GM19351 (cell line): ENCODE results near the gene MPPED2.

Experiments used
- ATAC-seq: cut with Tn5 transposase; IDR thresholded peaks from one replicate; pipeline ENCODE4 v1.9.1; 2021; ENCODE audit warnings: mild to moderate bottlenecking, moderate library complexity; ENCODE audit not compliant: unreplicated experiment

Gene MPPED2

DNA sequence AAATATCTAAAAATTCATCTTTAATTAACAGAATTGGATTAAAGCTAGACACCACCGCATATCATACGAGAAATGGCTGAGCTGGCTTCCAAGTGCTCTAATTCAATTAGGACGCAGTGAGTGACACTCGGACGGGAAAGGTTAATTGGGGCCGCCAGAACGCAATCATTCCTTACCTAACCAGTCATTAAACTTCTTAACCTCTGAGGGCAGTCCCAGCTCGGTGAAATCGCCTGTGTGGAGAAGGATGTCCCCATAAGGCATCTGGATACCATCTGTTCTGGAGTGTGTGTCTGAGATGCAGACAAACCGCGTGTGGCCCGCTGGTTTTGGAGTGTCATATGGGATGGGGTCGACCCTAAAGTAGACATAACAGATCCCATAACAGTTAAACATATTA is 50.3 kb downstream of the MPPED2 start:
- no peak for ATAC-seq

GRCh38 chr11:30533445-30533947 is 52.7 kb downstream of the MPPED2 start:
- no peak for ATAC-seq

- ATAC-seq: no peak
Measured at GRCh38 chr11:30527566-30527965, 58.6 kb downstream of the MPPED2 start.

DNA sequence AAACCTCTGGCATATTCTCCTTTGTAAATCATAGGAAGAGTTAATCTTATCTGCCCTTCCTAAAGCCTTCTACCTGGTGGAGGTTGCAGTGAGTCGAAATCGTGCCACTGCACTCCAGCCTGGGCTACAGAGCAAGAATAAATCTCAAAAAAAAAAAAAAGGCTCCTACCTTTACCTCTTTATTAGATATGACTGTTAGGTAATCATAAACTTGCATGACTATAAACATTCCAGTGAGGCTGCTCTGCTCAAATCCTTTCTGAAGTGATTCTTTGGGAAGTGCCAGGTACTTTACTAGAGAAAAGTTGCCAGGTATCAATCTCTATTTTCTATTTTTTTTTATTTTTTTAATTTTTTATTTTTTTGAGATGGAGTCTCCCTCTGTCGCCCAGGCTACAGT is 59.6 kb downstream of the MPPED2 start:
- no peak for ATAC-seq

GRCh38 chr11:30522536-30523243 is 63.5 kb downstream of the MPPED2 start:
- ATAC-seq: no peak

- no peak for ATAC-seq
Measured at GRCh38 chr11:30521297-30522071, 64.7 kb downstream of the MPPED2 start.

- ATAC-seq: no peak
Measured at GRCh38 chr11:30513087-30513486, 73.1 kb downstream of the MPPED2 start.

DNA sequence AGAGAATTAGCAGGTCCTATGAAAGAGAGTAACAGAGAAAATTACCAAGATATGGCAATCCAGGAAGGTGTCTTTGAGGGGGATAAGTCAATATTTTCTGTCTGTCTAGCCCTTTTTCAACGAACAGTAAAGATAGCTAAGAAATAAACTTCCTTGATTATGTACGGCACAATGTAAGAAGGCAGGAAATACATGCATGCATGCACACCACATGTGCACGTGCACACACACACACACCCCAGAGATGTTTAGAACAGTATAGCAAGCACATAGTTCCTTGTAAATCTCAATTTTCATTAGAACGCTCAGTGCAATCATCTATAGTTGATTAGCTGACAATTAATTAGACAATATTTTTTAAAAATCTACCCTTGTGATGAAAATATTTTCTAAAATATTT is 74.7 kb downstream of the MPPED2 start:
- ATAC-seq: no peak

DNA sequence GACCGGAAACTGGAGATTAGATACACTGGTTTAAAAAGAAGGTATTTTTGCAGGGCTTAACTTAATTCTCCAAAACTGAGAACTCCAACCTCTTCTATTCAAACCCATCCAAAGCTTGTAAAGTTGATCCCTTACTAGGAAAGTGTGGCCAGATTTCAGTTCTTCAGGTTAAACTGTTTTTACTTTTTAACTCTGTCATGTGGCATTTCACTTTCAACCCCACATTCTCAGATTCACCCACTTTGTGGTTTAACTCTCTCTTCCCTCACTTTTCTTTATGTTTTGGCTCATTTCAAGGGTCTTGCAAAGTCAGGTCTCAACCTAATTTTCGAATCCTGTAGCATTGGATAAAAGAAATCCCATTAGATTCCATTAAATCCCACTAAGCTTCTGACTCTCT is 75.4 kb downstream of the MPPED2 start:
- ATAC-seq: no peak

GRCh38 chr11:30509364-30509763 is 76.8 kb downstream of the MPPED2 start:
- no peak for ATAC-seq

DNA sequence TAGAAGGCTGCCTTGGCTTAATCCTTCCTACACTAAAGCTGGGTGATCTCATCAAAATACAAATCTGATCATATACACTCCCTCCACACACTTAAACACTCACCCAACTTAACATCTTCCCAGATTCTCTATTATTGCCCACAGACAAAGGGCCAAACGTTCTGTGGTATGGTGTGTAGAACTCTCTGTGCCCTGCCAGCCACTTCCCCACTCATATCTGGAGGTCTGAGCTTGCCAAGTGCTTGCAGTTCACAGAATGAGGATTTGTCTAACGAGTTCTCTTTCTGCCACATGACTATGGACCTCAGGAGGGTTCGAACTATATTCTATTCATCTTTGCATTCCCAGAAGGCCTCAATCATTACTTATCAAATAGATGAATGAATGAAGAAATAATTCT is 77.6 kb downstream of the MPPED2 start:
- ATAC-seq: no peak

DNA sequence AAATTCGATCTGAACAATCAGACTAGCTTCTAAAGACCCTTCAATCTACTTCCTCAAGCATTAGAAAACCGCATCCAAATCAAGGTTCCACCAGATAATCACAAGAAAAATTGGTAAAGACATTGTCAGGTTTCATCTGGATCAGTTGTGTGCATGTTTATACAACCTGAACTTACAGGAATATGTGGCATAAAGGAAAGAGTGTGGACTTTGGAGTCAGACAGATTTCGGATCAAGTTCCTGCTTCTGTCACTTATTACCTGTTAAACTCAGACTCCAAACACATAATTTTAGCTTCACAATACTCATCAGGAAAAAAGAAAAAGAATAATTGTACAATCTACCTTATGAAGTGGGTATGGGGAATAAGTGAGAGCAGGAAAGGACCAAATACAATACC is 80.5 kb downstream of the MPPED2 start:
- ATAC-seq: no peak

DNA sequence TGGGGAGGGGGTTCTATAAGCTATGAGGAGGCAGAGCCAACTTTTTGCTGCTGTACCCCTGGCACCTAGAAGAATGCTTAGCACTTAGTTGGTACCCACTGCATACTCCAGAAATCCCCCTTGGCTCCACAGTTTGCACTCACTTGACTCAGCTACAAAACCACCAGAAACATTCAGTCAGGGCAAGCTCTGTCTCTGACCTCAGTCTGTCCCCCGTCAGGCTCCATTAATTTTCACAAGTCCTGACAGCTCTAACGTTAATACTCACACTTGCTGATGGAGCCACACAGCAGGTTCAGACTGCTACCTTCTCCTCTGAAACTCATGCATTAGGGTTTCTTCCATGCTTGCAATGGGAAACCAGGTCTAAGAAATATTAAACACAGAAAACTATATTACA is 81.7 kb downstream of the MPPED2 start:
- no peak for ATAC-seq

DNA sequence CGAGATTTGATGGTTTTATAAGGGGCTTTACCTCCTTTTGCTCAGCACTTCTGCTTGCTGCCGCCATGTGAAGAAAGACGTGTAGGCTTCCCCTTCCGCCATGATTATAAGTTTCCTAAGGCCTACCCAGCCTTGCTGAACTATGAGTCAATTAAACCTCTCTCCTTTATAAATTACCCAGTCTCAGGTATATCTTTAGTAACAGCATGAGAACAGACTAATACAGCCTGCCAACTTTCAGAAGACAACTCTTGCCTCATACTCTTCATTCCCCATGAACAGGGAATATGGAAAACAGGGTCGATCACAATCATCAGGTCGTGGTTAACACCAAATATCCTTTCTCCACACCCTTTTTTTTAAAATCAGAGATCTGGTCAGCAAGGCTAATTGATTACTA is 83.0 kb downstream of the MPPED2 start:
- ATAC-seq: no peak

DNA sequence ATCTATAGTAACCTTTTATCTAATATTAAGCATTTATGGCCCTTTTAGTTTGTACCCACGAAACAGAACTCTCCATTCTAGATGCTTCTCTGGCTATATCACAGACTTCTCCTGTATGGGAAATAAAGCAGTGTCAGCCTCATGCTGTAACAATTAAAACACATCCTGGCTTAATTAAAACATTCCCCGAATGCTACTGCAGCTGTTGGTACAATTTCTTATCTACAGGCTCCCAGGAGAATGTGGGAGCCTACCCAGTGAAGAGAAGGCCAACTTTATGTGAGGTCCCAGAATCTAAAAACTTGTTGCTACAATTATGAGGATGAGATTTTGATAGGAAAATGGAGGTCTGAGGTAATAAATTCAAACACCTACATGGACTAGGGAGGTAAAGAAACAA is 83.8 kb downstream of the MPPED2 start:
- no peak for ATAC-seq

- ATAC-seq: no peak
Measured at GRCh38 chr11:30501744-30502143, 84.4 kb downstream of the MPPED2 start.

GRCh38 chr11:30499940-30500339 is 86.2 kb downstream of the MPPED2 start:
- ATAC-seq: no peak

GRCh38 chr11:30497600-30497999 is 88.6 kb downstream of the MPPED2 start:
- no peak for ATAC-seq

- ATAC-seq: no peak
Measured at GRCh38 chr11:30496935-30497334, 89.2 kb downstream of the MPPED2 start.

GRCh38 chr11:30495437-30495836 is 90.7 kb downstream of the MPPED2 start:
- ATAC-seq: no peak

GRCh38 chr11:30489511-30489910 is 96.6 kb downstream of the MPPED2 start:
- ATAC-seq: no peak

- ATAC-seq: no peak
Measured at GRCh38 chr11:30489076-30489475, 97.1 kb downstream of the MPPED2 start.
